Prostate gland (tissue), 2 donors: ENCODE measurements around the gene KEAP1. TPM values are rescaled to one million over a fixed set of nuclear protein-coding genes. Genes with fewer than 3 reads are reported as not detected.
A peak's percentile ranks its signal among the peaks of the same experiment; 100 is the strongest.

ENCODE experiments used
- DNase-seq: peaks from one replicate; pipeline ENCODE4 v3.0.0-alpha.2; 2019; ENCODE audit warnings: low spot score
- H3K27ac ChIP-seq, 2 donors: fragments of 200-600 bp; sonication (generic); 2 replicates each; pipeline ENCODE4 v1.5.1; 2017 to 2019
- H3K27me3 ChIP-seq: fragments of 200-600 bp; sonication (generic); replicated peaks from 2 replicates; pipeline ENCODE4 v1.5.1; 2019; ENCODE audit not compliant: insufficient read depth
- H3K36me3 ChIP-seq, 2 donors: fragments of 200-600 bp; sonication (generic); 1 replicate in 1 of 2; 2 replicates in 1 of 2; pipeline versions ENCODE4 v1.5.1 to v1.8.1; 2017 to 2019
- H3K4me1 ChIP-seq: fragments of 200-600 bp; sonication (generic); replicated peaks from 2 replicates; pipeline ENCODE4 v1.5.1; 2019
- H3K4me3 ChIP-seq, 2 donors: fragments of 200-600 bp; sonication (generic); 2 replicates each; pipeline ENCODE4 v1.5.1; 2017 to 2019
- H3K9me3 ChIP-seq: fragments of 200-600 bp; sonication (generic); 2 replicates; pipeline ENCODE4 v1.5.1; 2017
- POLR2A ChIP-seq: fragments of 450-650 bp; IDR thresholded peaks from one replicate; pipeline ENCODE4 v1.6.1; 2016; ENCODE audit warnings: antibody characterized with exemption, mild to moderate bottlenecking
- POLR2AphosphoS5 ChIP-seq: sonication (generic); formaldehyde crosslinking; IDR thresholded peaks from one replicate; pipeline ENCODE4 v1.6.1; 2017; ENCODE audit warnings: antibody characterized with exemption
- whole genome bisulfite sequencing: methylation state at CpG from one replicate; pipeline ENCODE4 v1.1.5; 2018; 5-methylcytosine and 5-hydroxymethylcytosine counted together
- intact Hi-C: fragments of 100-400 bp; cut with DNase I; formaldehyde crosslinking; loops from one replicate; pipeline ENCODE4 v1.14.2; 2022
- total RNA-seq, 2 donors: library from RNA; depleted of rRNA; stranded (reverse); fragments of >200 nt; gene quantifications; one replicate each; pipeline ENCODE4 v1.1.0, GENCODE V29; 2016
- TF ChIP-seq, protein P1 (sequence below), 4 experiments: fragments of 200-600 bp in 2 of 4; fragments of 450-650 bp in 2 of 4; sonication (generic) in 2 of 4; IDR thresholded peaks; 1 replicate in 3 of 4; 2 replicates in 1 of 4; pipeline ENCODE4 v1.5.1; 2016 to 2019; ENCODE audit warnings: antibody characterized with exemption in 4 of 4, mild to moderate bottlenecking in 2 of 4, moderate library complexity in 2 of 4

Gene KEAP1
- total RNA-seq, 2 donors from 2014 or later = 93.4 to 94.2 TPM

DNA sequence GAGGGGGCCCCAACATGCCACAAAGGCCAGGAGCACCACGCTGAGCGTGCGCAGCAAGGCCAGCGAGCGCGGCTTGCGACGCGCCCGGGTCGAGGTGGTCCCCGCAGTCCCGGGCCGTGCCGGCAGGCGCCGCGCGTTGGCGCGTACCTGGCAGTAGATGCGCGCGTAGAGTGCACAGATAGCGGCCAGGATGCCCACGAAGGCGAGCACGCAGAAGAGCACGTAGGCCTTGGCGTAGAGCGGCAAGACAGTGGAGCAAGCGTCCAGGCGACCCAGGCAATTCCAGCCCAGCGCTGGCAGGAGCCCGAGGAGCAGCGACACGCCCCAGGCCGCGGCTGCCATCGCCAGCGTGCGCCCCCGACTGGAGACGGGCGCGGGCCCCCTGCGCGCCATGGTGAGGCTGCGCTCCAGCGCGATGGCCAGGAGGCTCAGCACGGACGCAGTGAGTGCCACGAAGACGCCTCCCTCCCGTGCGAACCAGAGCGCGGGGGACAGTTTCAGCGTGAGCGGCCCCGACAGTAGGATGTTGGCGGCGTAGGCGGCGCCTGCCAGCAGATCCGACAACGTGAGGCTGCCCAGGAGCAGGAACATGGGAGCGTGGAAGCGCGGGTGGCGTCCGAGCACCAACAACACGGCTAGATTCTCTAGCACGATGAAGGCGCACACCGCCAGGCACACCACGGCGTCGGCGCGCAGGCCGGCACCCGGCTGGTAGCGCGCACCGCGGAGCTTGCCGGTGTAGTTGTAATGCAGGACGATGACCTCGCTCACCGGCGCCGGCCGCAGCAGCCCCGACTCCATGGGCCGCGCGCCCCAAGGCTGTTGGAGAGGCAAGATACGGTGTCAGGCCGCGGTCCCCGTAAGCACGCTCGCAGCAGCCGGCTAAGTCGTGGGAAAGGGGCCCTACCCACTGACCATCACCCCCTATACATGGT, 11.3 kb upstream of the KEAP1 start:
- WGBS = 43% methylated on average over 68 of the region's 107 CpGs
- no peaks in the 10 kb centered on the region for H3K27me3 ChIP-seq
- intact Hi-C loops = no loop called here

GRCh38 chr19:10513223-10513622, 10.1 kb upstream of the KEAP1 start:
- DNase-seq = no peak
- Histone ChIP-seq H3K4me1 (no peaks in the 10 kb centered on the region), H3K4me3 (no peak overlapping the region), H3K9me3 (no peaks in the 10 kb centered on the region), H3K36me3 (no peaks in the 10 kb centered on the region), H3K27ac (no peak overlapping the region), H3K27me3 (no peaks in the 10 kb centered on the region)
- WGBS = 90% methylated on average over 7 of the region's 7 CpGs
- intact Hi-C loops = no loop called here
- TF ChIP-seq POLR2AphosphoS5 (no peak), POLR2A (no peak)
- TF ChIP-seq, protein P1, sequence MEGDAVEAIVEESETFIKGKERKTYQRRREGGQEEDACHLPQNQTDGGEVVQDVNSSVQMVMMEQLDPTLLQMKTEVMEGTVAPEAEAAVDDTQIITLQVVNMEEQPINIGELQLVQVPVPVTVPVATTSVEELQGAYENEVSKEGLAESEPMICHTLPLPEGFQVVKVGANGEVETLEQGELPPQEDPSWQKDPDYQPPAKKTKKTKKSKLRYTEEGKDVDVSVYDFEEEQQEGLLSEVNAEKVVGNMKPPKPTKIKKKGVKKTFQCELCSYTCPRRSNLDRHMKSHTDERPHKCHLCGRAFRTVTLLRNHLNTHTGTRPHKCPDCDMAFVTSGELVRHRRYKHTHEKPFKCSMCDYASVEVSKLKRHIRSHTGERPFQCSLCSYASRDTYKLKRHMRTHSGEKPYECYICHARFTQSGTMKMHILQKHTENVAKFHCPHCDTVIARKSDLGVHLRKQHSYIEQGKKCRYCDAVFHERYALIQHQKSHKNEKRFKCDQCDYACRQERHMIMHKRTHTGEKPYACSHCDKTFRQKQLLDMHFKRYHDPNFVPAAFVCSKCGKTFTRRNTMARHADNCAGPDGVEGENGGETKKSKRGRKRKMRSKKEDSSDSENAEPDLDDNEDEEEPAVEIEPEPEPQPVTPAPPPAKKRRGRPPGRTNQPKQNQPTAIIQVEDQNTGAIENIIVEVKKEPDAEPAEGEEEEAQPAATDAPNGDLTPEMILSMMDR (IDR thresholded peaks at IDR 0.05) = no peak

More for the DNA sequence above, 11.3 kb upstream of the KEAP1 start:
- H3K9me3 ChIP-seq = no peaks in the 10 kb centered on the region
- TF ChIP-seq POLR2A (no peak), POLR2AphosphoS5 (no peak)
- TF ChIP-seq, protein P1 (IDR thresholded peaks at IDR 0.05) = no peak
- DNase-seq = no peak
- H3K4me3 ChIP-seq = no peak overlapping the region
- H3K27ac ChIP-seq = no peak overlapping the region
- no peaks in the 10 kb centered on the region for H3K4me1 ChIP-seq
- H3K36me3 ChIP-seq = no peaks in the 10 kb centered on the region

- Histone ChIP-seq H3K4me1 (no peaks in the 10 kb centered on the region), H3K4me3 (no peak overlapping the region), H3K9me3 (no peaks in the 10 kb centered on the region), H3K27ac (no peak overlapping the region), H3K36me3 (no peaks in the 10 kb centered on the region), H3K27me3 (no peaks in the 10 kb centered on the region)
- 19% methylated on average over 15 of the region's 15 CpGs for WGBS
- DNase-seq = no peak
- intact Hi-C loops = no loop called here
- TF ChIP-seq, protein P1 (IDR thresholded peaks at IDR 0.05) = peak in 1 of 4 experiments; percentile 55
- no peak for TF ChIP-seq POLR2A
Measured at GRCh38 chr19:10510301-10510802, 7.2 kb upstream of the KEAP1 start.

DNA sequence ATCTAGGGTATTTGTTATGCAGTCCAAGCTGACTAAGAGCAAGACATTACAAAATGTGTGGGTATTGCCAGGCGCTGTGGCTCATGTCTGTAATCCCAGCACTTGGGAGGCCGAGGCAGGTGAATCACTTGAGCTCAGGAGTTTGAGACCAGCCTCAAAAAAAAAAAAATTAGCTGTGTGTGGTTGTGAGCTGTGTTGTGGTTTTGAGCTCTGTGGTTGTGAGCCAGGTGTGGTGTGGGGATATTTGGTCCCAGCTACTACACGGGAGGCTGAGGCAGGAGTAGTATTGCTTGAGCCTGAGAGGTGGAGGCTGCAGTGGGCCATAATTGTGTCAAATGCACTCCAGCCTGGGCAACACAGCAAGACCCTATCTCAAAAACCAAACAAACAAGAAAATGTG, 5.6 kb upstream of the KEAP1 start:
- WGBS = 87% methylated on average over 3 of the region's 3 CpGs
- no peaks in the 10 kb centered on the region for H3K27me3 ChIP-seq

More for the DNA sequence above, 5.6 kb upstream of the KEAP1 start:
- intact Hi-C loops = no loop called here
- TF ChIP-seq, protein P1 (IDR thresholded peaks at IDR 0.05) = no peak
- TF ChIP-seq POLR2AphosphoS5 (no peak), POLR2A (no peak)
- H3K9me3 ChIP-seq = no peaks in the 10 kb centered on the region
- H3K27ac ChIP-seq = no peak overlapping the region
- no peak overlapping the region for H3K4me3 ChIP-seq
- DNase-seq = no peak
- no peaks in the 10 kb centered on the region for H3K4me1 ChIP-seq
- H3K36me3 ChIP-seq = no peaks in the 10 kb centered on the region
